Measurements from ENCODE around the gene ZNF366.

The ZNF366 gene

DNA sequence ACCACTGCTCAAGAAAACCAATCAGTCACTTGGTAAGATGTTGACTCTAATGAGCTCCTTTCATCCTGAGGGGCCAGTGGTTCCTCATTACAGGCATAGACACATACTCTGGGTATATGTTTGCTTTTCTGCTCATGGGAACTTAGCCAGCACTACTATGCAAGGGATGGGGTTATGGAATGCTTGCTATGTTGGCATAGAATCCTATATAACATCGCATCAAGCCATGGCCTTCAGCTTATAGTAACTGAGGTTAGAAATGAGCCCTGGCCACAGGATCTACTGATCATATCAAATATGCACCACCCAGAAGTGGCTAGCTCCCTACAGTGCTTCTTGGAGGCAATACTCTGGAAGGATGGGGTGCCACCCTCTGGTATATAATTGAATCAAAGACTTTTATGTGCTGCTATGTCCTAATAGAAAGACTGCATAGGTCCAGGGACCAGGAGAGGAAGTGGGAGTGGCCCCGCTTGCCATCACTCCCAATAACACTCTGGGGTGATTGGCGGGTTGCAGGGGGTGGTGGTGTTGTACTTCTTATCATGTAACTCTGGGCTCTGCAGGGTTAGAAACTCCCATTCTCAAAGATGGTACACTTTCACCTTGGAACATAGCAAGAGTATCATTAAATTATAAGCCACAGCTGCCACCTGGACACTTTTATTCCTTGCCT lies 70.3 kb downstream of the ZNF366 start:
- TF ChIP-seq CTCF (IDR thresholded peaks at IDR 0.05; ENCODE audit: low read depth, low read length, missing control alignments), result no peak
- no peak overlapping the region for H3K4me3 ChIP-seq (replicated peaks; ENCODE audit: low read depth, low read length)
- no peak for DNase-seq (ENCODE audit: extremely low read depth, low read depth)

DNA sequence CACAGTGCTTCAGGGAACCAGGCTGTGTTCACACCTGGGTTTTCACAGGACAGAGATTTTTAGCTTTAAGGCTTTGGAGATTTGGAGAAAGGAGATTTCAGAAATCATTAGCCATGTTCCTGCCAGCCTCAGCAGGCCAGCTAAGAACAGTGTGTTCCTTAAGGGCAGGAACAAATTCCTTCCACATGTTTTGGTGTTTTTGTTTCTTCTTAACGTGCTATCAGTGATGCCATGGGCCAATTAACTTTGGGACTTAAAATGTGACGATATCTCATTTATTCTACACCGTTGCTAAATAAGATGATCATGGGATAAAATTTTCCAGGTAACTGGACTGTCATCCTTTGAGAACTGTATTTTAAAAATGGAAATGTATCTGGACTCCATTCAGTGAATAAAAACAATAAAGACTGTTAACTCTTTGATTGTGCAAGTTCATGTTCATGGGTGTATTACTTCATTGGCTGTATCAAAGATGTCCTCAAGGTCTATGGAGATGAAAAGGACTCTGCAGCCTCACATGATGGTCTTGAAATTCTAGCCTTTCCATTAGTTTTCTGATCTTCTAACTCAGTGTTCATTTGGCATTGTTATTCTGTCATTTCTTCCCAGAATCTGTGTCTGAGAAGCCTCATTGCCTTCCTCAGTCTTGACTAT lies 72.3 kb downstream of the ZNF366 start:
- DNase-seq (ENCODE audit: extremely low read depth, low read depth), result no peak
- TF ChIP-seq CTCF (IDR thresholded peaks at IDR 0.05; ENCODE audit: low read depth, low read length, missing control alignments), result no peak
- H3K4me3 ChIP-seq (replicated peaks; ENCODE audit: low read depth, low read length), result no peak overlapping the region

GRCh38 chr5:72434056-72434780 lies 73.0 kb downstream of the ZNF366 start:
- no peak overlapping the region for H3K4me3 ChIP-seq (replicated peaks; ENCODE audit: low read depth, low read length)
- no peak for TF ChIP-seq CTCF (IDR thresholded peaks at IDR 0.05; ENCODE audit: low read depth, low read length, missing control alignments)
- no peak for DNase-seq (ENCODE audit: extremely low read depth, low read depth)

- DNase-seq (ENCODE audit: extremely low read depth, low read depth), result no peak
- no peak for TF ChIP-seq CTCF (IDR thresholded peaks at IDR 0.05; ENCODE audit: low read depth, low read length, missing control alignments)
- no peak overlapping the region for H3K4me3 ChIP-seq (replicated peaks; ENCODE audit: low read depth, low read length)
Measured at GRCh38 chr5:72433522-72433921, 73.7 kb downstream of the ZNF366 start.

DNA sequence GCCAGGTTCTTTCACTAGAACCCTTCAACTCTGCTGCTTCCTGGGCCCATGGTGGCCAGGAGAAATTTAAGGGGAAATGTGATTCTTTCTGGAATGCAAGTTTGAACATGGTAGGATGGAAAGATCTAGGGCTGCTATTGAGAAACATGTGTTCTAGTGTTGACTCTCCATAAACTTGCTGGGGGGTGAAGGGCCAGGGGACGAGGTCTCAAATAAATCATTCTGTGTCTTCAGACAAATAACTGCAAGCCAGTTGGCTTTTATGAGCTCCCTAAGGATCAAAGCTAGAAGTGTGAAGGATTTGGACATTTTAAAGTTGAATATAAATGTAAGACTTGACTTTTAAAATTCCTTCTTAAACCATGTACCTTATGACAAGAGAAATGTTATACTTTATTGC lies 78.5 kb downstream of the ZNF366 start:
- TF ChIP-seq CTCF (IDR thresholded peaks at IDR 0.05; ENCODE audit: low read depth, low read length, missing control alignments), result no peak
- no peak overlapping the region for H3K4me3 ChIP-seq (replicated peaks; ENCODE audit: low read depth, low read length)
- DNase-seq (ENCODE audit: extremely low read depth, low read depth), result no peak

GRCh38 chr5:72427488-72428437 lies 79.4 kb downstream of the ZNF366 start:
- H3K4me3 ChIP-seq (replicated peaks; ENCODE audit: low read depth, low read length), result no peak overlapping the region
- TF ChIP-seq CTCF (IDR thresholded peaks at IDR 0.05; ENCODE audit: low read depth, low read length, missing control alignments), result no peak
- no peak for DNase-seq (ENCODE audit: extremely low read depth, low read depth)

Measured in HFF-Myc (cell line).